Measurements from ENCODE around the gene SLITRK5. TPM values are rescaled to one million over a fixed set of nuclear protein-coding genes. Genes with fewer than 3 reads are reported as not detected.

The SLITRK5 gene
- total RNA-seq, 1 experiment from 2014 or later = 1.3 TPM

DNA sequence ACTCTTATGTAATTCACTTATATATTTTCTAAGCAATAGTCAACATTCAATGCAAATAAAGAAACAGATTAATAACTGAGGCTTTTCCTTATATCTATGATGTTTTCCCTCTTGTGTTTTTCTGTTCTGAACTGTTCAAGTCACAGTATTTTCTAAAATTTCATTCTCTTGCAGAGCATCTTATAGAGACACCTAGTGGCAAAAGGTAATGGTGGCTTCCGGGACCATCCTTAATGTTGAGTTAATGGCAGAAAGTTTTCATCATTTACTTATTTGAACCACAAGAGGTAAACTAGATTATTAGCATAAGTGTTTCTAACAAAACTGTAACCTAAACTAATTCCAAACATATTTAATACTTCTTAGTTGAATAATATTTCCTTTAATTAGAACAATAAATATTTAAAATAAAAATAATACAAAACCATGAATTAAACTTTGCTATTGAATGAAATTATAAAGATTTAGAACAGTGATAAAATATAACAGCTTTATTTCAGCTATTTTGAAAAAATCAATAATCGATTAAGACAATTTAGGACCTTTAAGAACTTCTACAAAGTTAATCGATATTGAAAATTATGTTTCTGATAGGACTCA is 1.7 kb upstream of the SLITRK5 start:
- intact Hi-C loops (cut with micrococcal nuclease; ENCODE audit: unreplicated experiment) = loop anchor here (5.0 to 10.0 kb wide), 2 partner anchors 395 to 797 kb away; no protein-coding TSS in a partner anchor
- DNase-seq (ENCODE audit: low spot score) = peak; percentile 69
- Histone ChIP-seq H3K9me3 (ENCODE audit: low read depth, low read length, poor library complexity, severe bottlenecking) (no peaks in the 10 kb centered on the region), H3K36me3 (ENCODE audit: insufficient read depth, low read length, poor library complexity, severe bottlenecking) (no peaks in the 10 kb centered on the region), H3K27me3 (replicated peaks; ENCODE audit: insufficient read depth, low read depth, low read length, poor library complexity) (peaks cover 13% of the 10 kb centered on the region), H3K4me1 (ENCODE audit: insufficient read depth, low read length, poor library complexity, severe bottlenecking) (peaks cover 13% of the 10 kb centered on the region), H3K27ac (ENCODE audit: low read depth, low read length, poor library complexity, severe bottlenecking) (no peak overlapping the region), H3K4me3 (ENCODE audit: low read depth, low read length, poor library complexity, severe bottlenecking) (no peak overlapping the region)
- no TSS peak for BruUV-seq (replicated peaks)
- TF ChIP-seq, protein P1, sequence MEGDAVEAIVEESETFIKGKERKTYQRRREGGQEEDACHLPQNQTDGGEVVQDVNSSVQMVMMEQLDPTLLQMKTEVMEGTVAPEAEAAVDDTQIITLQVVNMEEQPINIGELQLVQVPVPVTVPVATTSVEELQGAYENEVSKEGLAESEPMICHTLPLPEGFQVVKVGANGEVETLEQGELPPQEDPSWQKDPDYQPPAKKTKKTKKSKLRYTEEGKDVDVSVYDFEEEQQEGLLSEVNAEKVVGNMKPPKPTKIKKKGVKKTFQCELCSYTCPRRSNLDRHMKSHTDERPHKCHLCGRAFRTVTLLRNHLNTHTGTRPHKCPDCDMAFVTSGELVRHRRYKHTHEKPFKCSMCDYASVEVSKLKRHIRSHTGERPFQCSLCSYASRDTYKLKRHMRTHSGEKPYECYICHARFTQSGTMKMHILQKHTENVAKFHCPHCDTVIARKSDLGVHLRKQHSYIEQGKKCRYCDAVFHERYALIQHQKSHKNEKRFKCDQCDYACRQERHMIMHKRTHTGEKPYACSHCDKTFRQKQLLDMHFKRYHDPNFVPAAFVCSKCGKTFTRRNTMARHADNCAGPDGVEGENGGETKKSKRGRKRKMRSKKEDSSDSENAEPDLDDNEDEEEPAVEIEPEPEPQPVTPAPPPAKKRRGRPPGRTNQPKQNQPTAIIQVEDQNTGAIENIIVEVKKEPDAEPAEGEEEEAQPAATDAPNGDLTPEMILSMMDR (conservative IDR thresholded peaks at IDR 0.05; ENCODE audit: low read depth, low read length) = peak; percentile 82
- TF ChIP-seq EZH2 (IDR thresholded peaks at IDR 0.05; ENCODE audit: borderline replicate concordance, low read depth, low read length, poor library complexity, severe bottlenecking) = no peak
- ChIA-PET POLR2A (ENCODE audit: low non-redundant PET) (no interaction called here), CTCF (no interaction called here)

- peaks cover 6% of the 10 kb centered on the region for H3K4me1 ChIP-seq (ENCODE audit: insufficient read depth, low read length, poor library complexity, severe bottlenecking)
- intact Hi-C loops (cut with micrococcal nuclease; ENCODE audit: unreplicated experiment) = loop anchor here (1.0 to 10.0 kb wide), 3 partner anchors 187 to 1390 kb away; no protein-coding TSS in a partner anchor
- H3K4me3 ChIP-seq (ENCODE audit: low read depth, low read length, poor library complexity, severe bottlenecking) = peak overlapping the region; percentile 68
- H3K9me3 ChIP-seq (ENCODE audit: low read depth, low read length, poor library complexity, severe bottlenecking) = no peaks in the 10 kb centered on the region
- peak; percentile 13 for DNase-seq (ENCODE audit: low spot score)
- ChIA-PET POLR2A (ENCODE audit: low non-redundant PET) (no interaction called here), CTCF (interaction anchor here (1.8 kb wide), 1 partner anchor 11 kb away, joined by 5 read pairs; no protein-coding TSS in a partner anchor)
- H3K27ac ChIP-seq (ENCODE audit: low read depth, low read length, poor library complexity, severe bottlenecking) = peak overlapping the region; percentile 26
- TF ChIP-seq, protein P1 (conservative IDR thresholded peaks at IDR 0.05; ENCODE audit: low read depth, low read length) = no peak
- no peak for TF ChIP-seq EZH2 (IDR thresholded peaks at IDR 0.05; ENCODE audit: borderline replicate concordance, low read depth, low read length, poor library complexity, severe bottlenecking)
- H3K27me3 ChIP-seq (replicated peaks; ENCODE audit: insufficient read depth, low read depth, low read length, poor library complexity) = peaks cover 22% of the 10 kb centered on the region
- BruUV-seq (replicated peaks) = no TSS peak
- no peaks in the 10 kb centered on the region for H3K36me3 ChIP-seq (ENCODE audit: insufficient read depth, low read length, poor library complexity, severe bottlenecking)
These were observed 808 bp downstream of the SLITRK5 start for GRCh38 chr13:87671753-87672605.

DNA sequence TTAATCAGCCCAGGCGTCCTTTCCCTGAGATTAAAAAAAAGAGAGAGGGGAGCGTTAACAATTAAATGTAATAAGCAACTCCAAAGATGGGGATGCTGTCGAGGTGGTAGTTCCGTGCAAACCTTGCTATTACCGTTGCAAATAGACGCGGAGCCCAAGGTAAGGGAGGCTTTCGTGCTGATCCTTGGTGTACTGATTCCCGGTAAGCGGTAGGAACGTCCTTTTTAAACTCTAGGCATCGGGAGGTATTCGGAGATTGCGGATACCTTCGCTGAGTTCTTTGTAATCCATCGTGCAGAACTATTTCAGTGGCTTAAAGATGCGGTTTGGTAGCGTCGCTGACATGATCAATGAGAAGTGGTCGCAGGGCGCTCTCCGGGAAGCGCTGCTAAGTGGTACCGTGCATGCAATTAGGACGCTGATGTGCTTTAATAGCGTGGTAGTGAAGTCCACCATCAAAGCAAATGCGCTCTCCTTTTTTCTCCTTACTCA is 3.1 kb downstream of the SLITRK5 start:
- peaks cover 22% of the 10 kb centered on the region for H3K27me3 ChIP-seq (replicated peaks; ENCODE audit: insufficient read depth, low read depth, low read length, poor library complexity)
- H3K4me1 ChIP-seq (ENCODE audit: insufficient read depth, low read length, poor library complexity, severe bottlenecking) = peaks cover 4% of the 10 kb centered on the region
- DNase-seq (ENCODE audit: low spot score) = no peak
- no peak overlapping the region for H3K27ac ChIP-seq (ENCODE audit: low read depth, low read length, poor library complexity, severe bottlenecking)
- H3K9me3 ChIP-seq (ENCODE audit: low read depth, low read length, poor library complexity, severe bottlenecking) = no peaks in the 10 kb centered on the region
- POLR2A ChIA-PET (ENCODE audit: low non-redundant PET) = no interaction called here
- TF ChIP-seq, protein P1 (conservative IDR thresholded peaks at IDR 0.05; ENCODE audit: low read depth, low read length) = no peak
- TF ChIP-seq EZH2 (IDR thresholded peaks at IDR 0.05; ENCODE audit: borderline replicate concordance, low read depth, low read length, poor library complexity, severe bottlenecking) = no peak
- CTCF ChIA-PET = no interaction called here
- H3K36me3 ChIP-seq (ENCODE audit: insufficient read depth, low read length, poor library complexity, severe bottlenecking) = no peaks in the 10 kb centered on the region
- intact Hi-C loops (cut with micrococcal nuclease; ENCODE audit: unreplicated experiment) = loop anchor here (5.0 to 10.0 kb wide), 2 partner anchors 311 to 1388 kb away; no protein-coding TSS in a partner anchor
- no TSS peak for BruUV-seq (replicated peaks)
- H3K4me3 ChIP-seq (ENCODE audit: low read depth, low read length, poor library complexity, severe bottlenecking) = peak overlapping the region; percentile 68

All from A673 (cell line).